Naive B cell (primary cell): ENCODE results near the gene LEFTY2. TPM values are rescaled to one million over a fixed set of nuclear protein-coding genes. Genes with fewer than 3 reads are reported as not detected.
"Not testable (repeated sequence)": the region's sequence is repeated elsewhere in the genome, so short reads cannot be mapped to it uniquely, and the experiment has no call there.

Experiments used
- ATAC-seq, 2 donors: fragments of 150-1000 bp; cut with Tn5 transposase; 2 replicates each; pipeline ENCODE4 v1.10.0; 2021; ENCODE audit warnings: low read depth in 2 of 2, mild to moderate bottlenecking in 2 of 2, moderate library complexity in 2 of 2
- DNase-seq: peaks from one replicate; pipeline ENCODE4 v3.0.0; 2022
- H3K27ac Mint-ChIP-seq, 6 donors: one replicate each; pipeline ENCODE4 v1.8.0; 2020 to 2022; ENCODE audit warnings: mild to moderate bottlenecking in 6 of 6, mixed read lengths in 6 of 6, moderate library complexity in 5 of 6, inconsistent platforms in 2 of 6
- H3K27me3 Mint-ChIP-seq, 3 donors: one replicate each; pipeline ENCODE4 v1.8.0; 2021 to 2022; ENCODE audit warnings: mixed read lengths in 3 of 3, mild to moderate bottlenecking in 1 of 3
- H3K36me3 Mint-ChIP-seq, 2 donors: one replicate each; pipeline ENCODE4 v1.8.0; 2020 to 2022; ENCODE audit warnings: mixed read lengths in 2 of 2, inconsistent platforms in 1 of 2, mild to moderate bottlenecking in 1 of 2
- H3K4me1 Mint-ChIP-seq, 3 donors: one replicate each; pipeline ENCODE4 v1.8.0; 2020 to 2022; ENCODE audit warnings: mixed read lengths in 3 of 3, inconsistent platforms in 1 of 3, mild to moderate bottlenecking in 1 of 3, moderate library complexity in 1 of 3
- H3K4me3 Mint-ChIP-seq, 8 donors: one replicate each; pipeline ENCODE4 v1.8.0; 2020 to 2022; ENCODE audit warnings: mild to moderate bottlenecking in 8 of 8, mixed read lengths in 8 of 8, moderate library complexity in 8 of 8, inconsistent platforms in 2 of 8
- H3K9me3 Mint-ChIP-seq, 7 donors: one replicate each; pipeline ENCODE4 v1.8.0; 2020 to 2022; ENCODE audit warnings: mixed read lengths in 7 of 7, mild to moderate bottlenecking in 5 of 7, inconsistent platforms in 2 of 7, moderate library complexity in 1 of 7
- polyA plus RNA-seq, 6 donors: library from polyadenylated mRNA; unstranded; fragments of 300-500 nt; fragmentation: Illumina TruSeq; gene quantifications; one replicate each; pipeline ENCODE4 v1.2.3, GENCODE V29; 2021; ENCODE audit warnings: low read depth in 6 of 6

LEFTY2 gene
- polyA plus RNA-seq, 6 donors from 2014 or later, result not detected

DNA sequence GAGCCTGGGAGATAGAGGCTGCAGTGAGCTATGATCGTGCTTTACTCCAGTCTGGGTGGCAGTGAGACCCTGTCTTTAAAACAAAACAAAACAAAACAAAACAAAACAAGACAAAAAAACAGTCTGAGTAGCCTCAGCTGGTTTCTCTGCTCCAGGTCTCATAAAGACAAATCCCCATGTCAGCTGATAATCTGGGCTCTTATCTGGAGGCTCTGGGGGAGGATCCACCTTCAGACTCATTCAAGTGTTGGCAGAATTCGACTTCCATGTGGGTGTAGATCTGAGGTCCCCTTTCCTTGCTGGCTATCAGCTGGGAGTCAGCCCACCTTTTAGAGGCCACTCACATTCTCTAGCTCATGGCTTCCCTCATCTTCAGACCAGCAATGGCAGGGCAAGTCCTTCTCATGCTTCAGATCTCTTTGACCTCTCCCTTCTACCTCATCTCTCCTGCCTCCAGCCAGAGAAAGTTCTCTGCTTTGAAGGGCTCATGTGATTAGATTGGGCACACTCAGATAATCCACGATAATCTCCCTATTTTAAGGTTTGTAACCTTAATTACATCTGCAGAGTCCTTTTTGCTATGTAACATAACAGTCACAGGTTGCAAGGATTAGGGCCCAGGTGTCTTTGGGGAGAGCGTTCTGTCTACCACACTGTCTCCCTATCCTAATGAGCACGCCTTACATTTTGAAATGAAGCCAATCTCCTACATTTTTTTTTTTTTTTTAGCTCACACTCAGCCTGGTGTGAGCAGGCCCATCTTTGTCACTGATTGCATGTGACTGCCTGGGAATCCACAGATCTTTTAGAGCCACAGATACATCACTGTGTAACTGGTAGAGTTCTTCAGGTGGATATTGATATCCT lies 9.5 kb downstream of the LEFTY2 start:
- ATAC-seq (no peak), DNase-seq (no peak)
- no peaks in the 10 kb centered on the region for H3K9me3 Mint-ChIP-seq
- no peaks in the 10 kb centered on the region for H3K4me1 Mint-ChIP-seq
- no peak overlapping the region for H3K4me3 Mint-ChIP-seq
- no peaks in the 10 kb centered on the region for H3K36me3 Mint-ChIP-seq
- H3K27ac Mint-ChIP-seq, result peak overlapping the region in 1 of 6 donors; percentile 84
- no peaks in the 10 kb centered on the region for H3K27me3 Mint-ChIP-seq

GRCh38 chr1:225930566-225930965 lies 10.5 kb downstream of the LEFTY2 start:
- Mint-ChIP-seq H3K27ac (no peak overlapping the region), H3K4me1 (no peaks in the 10 kb centered on the region), H3K27me3 (no peaks in the 10 kb centered on the region), H3K36me3 (no peaks in the 10 kb centered on the region), H3K9me3 (no peaks in the 10 kb centered on the region), H3K4me3 (no peak overlapping the region)
- no peak for ATAC-seq
- DNase-seq, result no peak

DNA sequence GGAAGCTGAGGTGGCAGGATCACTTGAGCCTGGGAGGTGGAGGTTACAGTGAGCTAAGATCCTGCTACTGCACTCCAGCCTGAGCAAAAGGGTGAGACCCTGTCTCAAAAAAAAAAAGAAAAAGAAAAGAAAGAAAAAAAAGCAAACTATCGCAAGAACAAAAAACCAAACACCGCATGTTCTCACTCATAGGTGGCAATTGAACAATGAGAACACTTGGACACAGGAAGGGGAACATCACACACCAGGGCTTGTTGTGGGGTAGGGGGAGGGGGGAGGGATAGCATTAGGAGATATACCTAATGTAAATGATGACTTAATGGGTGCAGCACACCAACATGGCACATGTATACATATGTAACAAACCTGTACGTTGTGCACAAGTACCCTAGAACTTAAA lies 11.6 kb downstream of the LEFTY2 start:
- ATAC-seq, DNase-seq, H3K4me3 Mint-ChIP-seq, H3K36me3 Mint-ChIP-seq, H3K4me1 Mint-ChIP-seq, H3K9me3 Mint-ChIP-seq, H3K27me3 Mint-ChIP-seq, H3K27ac Mint-ChIP-seq: not testable (repeated sequence)

- ATAC-seq (no peak), DNase-seq (no peak)
- Mint-ChIP-seq H3K27ac (peak overlapping the region in 3 of 6 donors; percentile 6 to 51 (median 39)), H3K36me3 (no peaks in the 10 kb centered on the region), H3K4me3 (peak overlapping the region in 1 of 8 donors; percentile 30), H3K9me3 (no peaks in the 10 kb centered on the region), H3K27me3 (no peaks in the 10 kb centered on the region), H3K4me1 (peaks cover 0 to 11% (median 6%) of the 10 kb centered on the region in 3 donors)
Measured at GRCh38 chr1:225928186-225929175, 12.5 kb downstream of the LEFTY2 start.

DNA sequence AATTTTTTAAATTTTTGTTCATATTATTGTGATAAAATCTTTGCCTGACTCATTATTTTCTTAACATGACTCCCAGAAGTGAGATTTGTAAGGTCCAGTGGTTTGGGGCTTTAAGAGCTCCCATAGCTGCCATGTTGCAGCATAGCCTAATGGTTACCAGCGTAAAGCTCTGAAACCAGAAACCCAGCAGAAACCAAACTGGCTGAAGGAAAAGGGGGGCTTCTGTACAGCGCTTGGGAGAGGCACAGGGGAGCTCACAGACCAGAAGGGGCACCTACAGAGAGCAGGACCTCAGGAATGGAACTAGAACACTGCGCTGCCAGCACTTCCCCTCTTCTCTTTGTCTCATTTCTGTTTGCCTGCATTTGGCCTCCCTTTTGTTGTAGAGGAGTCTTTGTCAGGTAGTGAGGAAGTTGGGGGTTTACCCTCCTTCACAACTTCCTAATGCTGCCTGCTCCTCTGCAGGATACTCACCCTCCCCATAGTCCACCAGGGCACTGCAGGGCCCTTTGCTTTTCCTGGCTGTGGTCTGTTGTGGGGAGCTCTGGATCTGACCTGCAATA lies 14.4 kb downstream of the LEFTY2 start:
- ATAC-seq, result no peak
- no peak for DNase-seq
- H3K4me1 Mint-ChIP-seq, result peaks cover 8 to 23% (median 17%) of the 10 kb centered on the region in 3 donors
- peak overlapping the region in 3 of 6 donors; percentile 16 to 72 (median 65) for H3K27ac Mint-ChIP-seq
- no peaks in the 10 kb centered on the region for H3K36me3 Mint-ChIP-seq
- no peaks in the 10 kb centered on the region for H3K27me3 Mint-ChIP-seq
- H3K4me3 Mint-ChIP-seq, result peak overlapping the region in 2 of 8 donors; percentile 69 to 73
- no peaks in the 10 kb centered on the region for H3K9me3 Mint-ChIP-seq

DNA sequence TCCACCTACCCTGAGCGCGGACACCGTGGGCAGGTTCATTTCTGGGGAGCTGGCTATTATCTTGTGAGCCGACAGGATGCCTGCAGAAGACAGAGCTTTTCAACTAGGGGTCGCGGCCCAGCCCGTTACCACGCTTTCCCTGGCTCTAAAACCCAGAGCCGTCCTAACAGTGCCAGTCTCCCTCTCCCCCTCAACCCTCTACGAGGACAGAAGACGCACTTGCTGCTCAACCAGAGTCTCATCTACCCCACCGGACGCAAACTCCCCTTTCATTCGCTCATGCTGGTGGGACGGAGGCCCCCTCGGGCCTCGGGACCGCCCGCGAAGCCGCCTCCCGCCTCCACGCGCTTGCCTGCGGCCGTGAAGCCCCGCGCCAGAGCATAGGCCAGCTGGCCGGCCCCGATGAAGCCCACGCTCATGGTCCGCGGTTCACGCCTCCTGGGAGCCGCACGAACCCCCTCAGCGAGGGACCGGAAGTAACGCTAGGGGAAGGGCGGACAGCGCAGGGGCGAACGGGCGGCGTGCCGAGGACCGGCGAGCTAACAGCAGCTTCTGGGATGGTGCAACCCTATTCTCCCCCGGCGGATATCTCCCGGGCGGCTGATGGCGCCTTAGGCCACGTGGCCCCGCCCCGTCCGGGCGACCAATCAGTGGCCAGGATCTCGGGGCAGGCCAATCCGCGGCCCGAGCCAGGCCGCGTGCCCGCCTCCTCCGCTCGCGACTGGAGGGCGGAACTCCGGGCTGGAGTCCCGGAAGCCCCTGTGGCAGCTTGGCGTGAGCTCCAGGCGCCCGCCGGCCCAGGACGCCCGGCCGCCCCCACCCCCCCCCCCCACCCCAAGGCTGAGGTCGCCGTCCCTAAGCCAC lies 17.1 kb downstream of the LEFTY2 start, which contains the start of gene PYCR2:
TSS of gene PYCR2 (minus strand) at position 559 of the 864 bp plus-strand sequence. CDS start at position 419, 140 bp downstream.
- no peaks in the 10 kb centered on the region for H3K27me3 Mint-ChIP-seq
- ATAC-seq, result peak; percentile 97
- no peaks in the 10 kb centered on the region for H3K36me3 Mint-ChIP-seq
- no peaks in the 10 kb centered on the region for H3K9me3 Mint-ChIP-seq
- peak within 1 kb of the TSS; percentile 94 to 98 (median 96) for H3K4me3 Mint-ChIP-seq
- H3K4me1 Mint-ChIP-seq, result peaks cover 8 to 33% (median 21%) of the 10 kb centered on the region in 3 donors
- peak; percentile 96 for DNase-seq
- H3K27ac Mint-ChIP-seq, result peak within 1 kb of the TSS; percentile 81 to 97 (median 94)

DNA sequence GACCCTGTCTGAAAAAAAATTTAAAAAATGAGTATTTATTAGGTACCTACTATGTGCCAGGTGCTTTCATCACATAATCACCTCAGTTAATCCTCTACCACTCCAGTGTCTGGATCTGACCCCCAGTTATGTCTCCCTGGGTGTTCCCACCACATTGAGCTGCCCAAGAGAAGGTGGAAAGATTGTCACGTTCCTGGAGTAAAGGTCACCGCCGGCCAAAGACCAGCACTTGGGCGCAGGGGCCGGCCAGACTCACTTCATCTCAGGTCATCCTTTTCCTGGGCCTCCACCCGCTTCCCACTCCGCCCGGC lies 17.7 kb downstream of the LEFTY2 start:
- H3K4me3 Mint-ChIP-seq, result peak overlapping the region; percentile 94 to 98 (median 96)
- no peak for DNase-seq
- H3K9me3 Mint-ChIP-seq, result no peaks in the 10 kb centered on the region
- no peaks in the 10 kb centered on the region for H3K36me3 Mint-ChIP-seq
- peaks cover 8 to 33% (median 21%) of the 10 kb centered on the region in 3 donors for H3K4me1 Mint-ChIP-seq
- no peaks in the 10 kb centered on the region for H3K27me3 Mint-ChIP-seq
- H3K27ac Mint-ChIP-seq, result peak overlapping the region in 5 of 6 donors; percentile 86 to 97 (median 95)
- ATAC-seq, result no peak

GRCh38 chr1:225921734-225922709 lies 19.0 kb downstream of the LEFTY2 start:
- Mint-ChIP-seq H3K4me1 (peaks cover 8 to 33% (median 22%) of the 10 kb centered on the region in 3 donors), H3K9me3 (no peaks in the 10 kb centered on the region), H3K36me3 (peaks cover 0 to 9% of the 10 kb centered on the region in 2 donors), H3K27ac (peak overlapping the region in 2 of 6 donors; percentile 12 to 77), H3K4me3 (peak overlapping the region in 5 of 8 donors; percentile 95 to 97 (median 96)), H3K27me3 (no peaks in the 10 kb centered on the region)
- DNase-seq (no peak), ATAC-seq (no peak)

DNA sequence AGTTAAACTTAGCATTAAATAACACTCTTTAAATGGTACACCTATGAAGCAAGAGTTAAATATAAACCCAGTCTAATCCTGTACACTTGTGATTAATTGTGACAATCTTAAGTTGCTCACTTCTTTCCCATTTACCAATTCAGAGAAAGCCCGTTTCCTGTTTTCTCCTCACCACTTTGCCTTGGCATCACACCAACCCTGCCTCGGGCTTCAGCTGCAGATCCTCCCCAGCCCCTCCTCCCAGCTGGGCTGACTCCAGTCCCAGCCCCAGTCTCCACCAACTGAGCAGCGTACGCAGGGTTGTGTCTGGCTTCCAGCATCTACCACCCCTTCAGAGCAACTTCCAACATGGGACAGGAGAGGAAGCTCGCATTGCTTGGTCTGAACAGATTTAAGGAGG lies 21.1 kb downstream of the LEFTY2 start:
- H3K9me3 Mint-ChIP-seq, result no peaks in the 10 kb centered on the region
- no peak for DNase-seq
- no peak for ATAC-seq
- H3K36me3 Mint-ChIP-seq, result peaks cover 0 to 14% of the 10 kb centered on the region in 2 donors
- H3K27me3 Mint-ChIP-seq, result no peaks in the 10 kb centered on the region
- H3K4me1 Mint-ChIP-seq, result peaks cover 8 to 31% (median 27%) of the 10 kb centered on the region in 3 donors
- H3K27ac Mint-ChIP-seq, result no peak overlapping the region
- no peak overlapping the region for H3K4me3 Mint-ChIP-seq

GRCh38 chr1:225918280-225918679 lies 22.7 kb downstream of the LEFTY2 start:
- Mint-ChIP-seq H3K9me3 (no peaks in the 10 kb centered on the region), H3K4me1 (peaks cover 8 to 20% (median 20%) of the 10 kb centered on the region in 3 donors), H3K27me3 (no peaks in the 10 kb centered on the region), H3K27ac (no peak overlapping the region), H3K36me3 (peaks cover 0 to 14% of the 10 kb centered on the region in 2 donors), H3K4me3 (peak overlapping the region in 1 of 8 donors; percentile 35)
- DNase-seq (no peak), ATAC-seq (no peak)

DNA sequence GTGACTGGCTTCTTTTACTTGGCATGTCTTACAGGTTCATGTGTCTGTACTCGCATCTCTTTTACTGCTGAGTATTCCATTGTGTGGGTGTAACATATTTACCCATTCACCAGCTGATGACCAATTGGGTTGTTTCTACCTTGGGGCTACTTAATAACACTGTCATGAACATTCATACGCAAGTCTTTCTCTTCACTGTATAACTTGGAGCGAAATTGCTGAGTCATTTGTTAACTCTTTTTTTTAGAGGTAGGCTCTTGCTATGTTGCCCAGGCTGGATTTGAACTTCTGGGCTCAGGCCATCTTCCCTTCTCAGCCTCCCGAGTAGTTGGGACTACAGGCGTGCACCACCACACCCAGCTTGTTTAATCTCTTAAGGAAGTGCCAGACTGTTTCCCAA lies 23.5 kb downstream of the LEFTY2 start:
- Mint-ChIP-seq H3K4me1 (peaks cover 3 to 14% (median 13%) of the 10 kb centered on the region in 3 donors), H3K9me3 (no peaks in the 10 kb centered on the region), H3K27me3 (no peaks in the 10 kb centered on the region), H3K36me3 (peaks cover 0 to 14% of the 10 kb centered on the region in 2 donors), H3K27ac (no peak overlapping the region), H3K4me3 (no peak overlapping the region)
- DNase-seq (no peak), ATAC-seq (no peak)
